DMS114 treated with DMSO at 0.1 percent for 48 hours (cell line): ENCODE measurements around the gene B4GALNT4.
"Not testable (repeated sequence)": the region's sequence is repeated elsewhere in the genome, so short reads cannot be mapped to it uniquely, and the experiment has no call there.

Source experiments
- DNase-seq: peaks from one replicate; lab custom pipeline; 2025; ENCODE audit not compliant: unreplicated experiment; lab: John Stamatoyannopoulos, UW

The B4GALNT4 gene

GRCh38 chr11:357582-357981 lies 11.7 kb upstream of the B4GALNT4 start:
- no peak for DNase-seq

- DNase-seq: no peak
These were observed 11.0 kb upstream of the B4GALNT4 start for GRCh38 chr11:358129-358800.

- DNase-seq: no peak
These were observed 10.1 kb upstream of the B4GALNT4 start for GRCh38 chr11:359181-359714.

- DNase-seq: no peak
These were observed 8.7 kb upstream of the B4GALNT4 start for GRCh38 chr11:360326-361280.

- DNase-seq: no peak
These were observed 6.5 kb upstream of the B4GALNT4 start for GRCh38 chr11:362642-363442.

- DNase-seq: not testable (repeated sequence)
These were observed 5.9 kb upstream of the B4GALNT4 start for GRCh38 chr11:363443-363805.

- DNase-seq: no peak
These were observed 5.1 kb upstream of the B4GALNT4 start for GRCh38 chr11:363948-364761.

- DNase-seq: no peak
These were observed 4.1 kb upstream of the B4GALNT4 start for GRCh38 chr11:364991-365725.

GRCh38 chr11:365831-366230 lies 3.5 kb upstream of the B4GALNT4 start:
- no peak for DNase-seq

GRCh38 chr11:367956-368413 lies 1.3 kb upstream of the B4GALNT4 start:
- DNase-seq: no peak

- no peak for DNase-seq
These were observed 624 bp upstream of the B4GALNT4 start for GRCh38 chr11:368414-369335.

GRCh38 chr11:370070-370941 lies 1.0 kb downstream of the B4GALNT4 start:
- no peak for DNase-seq

GRCh38 chr11:371051-371450 lies 1.8 kb downstream of the B4GALNT4 start:
- no peak for DNase-seq

GRCh38 chr11:371716-372590 lies 2.7 kb downstream of the B4GALNT4 start:
- no peak for DNase-seq

GRCh38 chr11:372809-373715 lies 3.8 kb downstream of the B4GALNT4 start:
- DNase-seq: no peak
